EL (cell line): ENCODE results near the gene CYB5R3.
A peak's percentile ranks its signal among the peaks of the same experiment; 100 is the strongest.
"Not testable (repeated sequence)": the region's sequence is repeated elsewhere in the genome, so short reads cannot be mapped to it uniquely, and the experiment has no call there.

Experiments used
- DNase-seq: peaks from one replicate; pipeline ENCODE4 v3.0.0-alpha.2; 2016

CYB5R3 gene

GRCh38 chr22:42677936-42678335, 28.7 kb upstream of the CYB5R3 start:
- DNase-seq, result not testable (repeated sequence)

- peak; percentile 31 for DNase-seq
Observed at GRCh38 chr22:42676059-42676607, 26.9 kb upstream of the CYB5R3 start.

- DNase-seq, result no peak
Observed at GRCh38 chr22:42673898-42674401, 24.8 kb upstream of the CYB5R3 start.

GRCh38 chr22:42673071-42673470, 23.9 kb upstream of the CYB5R3 start:
- not testable (repeated sequence) for DNase-seq

- DNase-seq, result no peak
Observed at GRCh38 chr22:42670921-42671709, 21.9 kb upstream of the CYB5R3 start.

GRCh38 chr22:42670046-42670445, 20.9 kb upstream of the CYB5R3 start:
- no peak for DNase-seq

GRCh38 chr22:42666393-42666792, 17.2 kb upstream of the CYB5R3 start:
- DNase-seq, result not testable (repeated sequence)

GRCh38 chr22:42664976-42665831, 16.0 kb upstream of the CYB5R3 start:
- DNase-seq, result no peak

GRCh38 chr22:42661985-42662831, 13.0 kb upstream of the CYB5R3 start:
- DNase-seq, result peak; percentile 78

- no peak for DNase-seq
Observed at GRCh38 chr22:42656578-42656977, 7.4 kb upstream of the CYB5R3 start.

GRCh38 chr22:42655693-42656092, 6.5 kb upstream of the CYB5R3 start:
- DNase-seq, result no peak

GRCh38 chr22:42654436-42655073, 5.4 kb upstream of the CYB5R3 start:
- DNase-seq, result no peak

- no peak for DNase-seq
Observed at GRCh38 chr22:42653999-42654398, 4.8 kb upstream of the CYB5R3 start.

GRCh38 chr22:42651134-42651533, 1.9 kb upstream of the CYB5R3 start:
- peak; percentile 55 for DNase-seq

- DNase-seq, result peak; percentile 60
Observed at GRCh38 chr22:42648368-42649245, 585 bp downstream of the CYB5R3 start.

- no peak for DNase-seq
Observed at GRCh38 chr22:42648017-42648367, 1.2 kb downstream of the CYB5R3 start.

- DNase-seq, result no peak
Observed at GRCh38 chr22:42646569-42647525, 2.3 kb downstream of the CYB5R3 start.

GRCh38 chr22:42645938-42646568, 3.1 kb downstream of the CYB5R3 start:
- no peak for DNase-seq

- no peak for DNase-seq
Observed at GRCh38 chr22:42645341-42645937, 3.8 kb downstream of the CYB5R3 start.
